Duodenal mucosa (tissue), 2 donors: Measurements from ENCODE around the gene INSYN2B.

ENCODE experiments used
- H3K27ac ChIP-seq: one replicate; pipeline ENCODE4 v1.7.0; 2013; ENCODE audit warnings: low read depth, low read length
- H3K27me3 ChIP-seq, 2 donors: one replicate each; pipeline ENCODE4 v1.7.0; 2013; ENCODE audit warnings: low read length in 2 of 2, control low read depth in 1 of 2; ENCODE audit not compliant: insufficient read depth in 2 of 2, control insufficient read depth in 1 of 2
- H3K36me3 ChIP-seq, 2 donors: one replicate each; pipeline ENCODE4 v1.7.0; 2013; ENCODE audit warnings: low read length in 2 of 2, control low read depth in 1 of 2; ENCODE audit not compliant: insufficient read depth in 2 of 2, control insufficient read depth in 1 of 2
- H3K4me1 ChIP-seq, 2 donors: one replicate each; pipeline ENCODE4 v1.7.0; 2013; ENCODE audit warnings: low read length in 2 of 2, control low read depth in 1 of 2; ENCODE audit not compliant: insufficient read depth in 2 of 2, control insufficient read depth in 1 of 2
- H3K4me3 ChIP-seq, 2 donors: one replicate each; pipeline ENCODE4 v1.7.0; 2013; ENCODE audit warnings: low read length in 2 of 2, low read depth in 1 of 2
- H3K9ac ChIP-seq, 2 donors: one replicate each; pipeline ENCODE4 v1.7.0; 2013; ENCODE audit warnings: low read length in 2 of 2, low read depth in 1 of 2
- H3K9me3 ChIP-seq, 2 donors: one replicate each; pipeline ENCODE4 v1.7.0; 2013; ENCODE audit warnings: low read length in 2 of 2, control low read depth in 1 of 2; ENCODE audit not compliant: control insufficient read depth in 1 of 2

INSYN2B gene

DNA sequence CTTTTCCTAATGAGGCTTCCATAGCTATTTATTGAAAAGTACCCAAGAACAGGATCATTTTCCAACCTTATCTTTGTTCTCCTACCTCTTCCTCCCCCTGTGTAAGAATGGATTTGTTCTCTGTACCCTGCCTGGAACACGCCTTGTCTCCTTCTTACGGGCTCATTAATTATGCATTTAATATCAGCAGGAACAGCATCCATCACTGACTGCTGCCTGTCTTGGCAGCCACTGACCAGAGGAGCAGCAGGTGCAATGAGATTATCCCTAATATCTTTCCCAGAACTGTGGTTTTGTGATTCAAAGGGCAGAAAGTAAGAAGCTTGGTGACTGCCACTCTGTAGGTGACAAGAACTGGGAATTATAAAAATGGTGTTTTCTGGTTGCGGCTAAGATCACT lies 19.3 kb upstream of the INSYN2B start:
- Histone ChIP-seq H3K4me3 (no peak overlapping the region), H3K9ac (no peak overlapping the region), H3K36me3 (no peaks in the 10 kb centered on the region), H3K27me3 (no peaks in the 10 kb centered on the region), H3K27ac (no peak overlapping the region), H3K4me1 (no peaks in the 10 kb centered on the region), H3K9me3 (no peaks in the 10 kb centered on the region)

- no peaks in the 10 kb centered on the region for H3K9me3 ChIP-seq
- H3K36me3 ChIP-seq: no peaks in the 10 kb centered on the region
- H3K4me1 ChIP-seq: no peaks in the 10 kb centered on the region
- no peak overlapping the region for H3K27ac ChIP-seq
- no peak overlapping the region for H3K4me3 ChIP-seq
- H3K27me3 ChIP-seq: no peaks in the 10 kb centered on the region
- H3K9ac ChIP-seq: no peak overlapping the region
Measured at GRCh38 chr5:169997798-169998197, 17.5 kb upstream of the INSYN2B start.

GRCh38 chr5:169993485-169993790 lies 13.1 kb upstream of the INSYN2B start:
- H3K4me3 ChIP-seq: no peak overlapping the region
- H3K27ac ChIP-seq: no peak overlapping the region
- H3K27me3 ChIP-seq: no peaks in the 10 kb centered on the region
- H3K9ac ChIP-seq: no peak overlapping the region
- no peaks in the 10 kb centered on the region for H3K36me3 ChIP-seq
- H3K4me1 ChIP-seq: no peaks in the 10 kb centered on the region
- H3K9me3 ChIP-seq: no peaks in the 10 kb centered on the region

DNA sequence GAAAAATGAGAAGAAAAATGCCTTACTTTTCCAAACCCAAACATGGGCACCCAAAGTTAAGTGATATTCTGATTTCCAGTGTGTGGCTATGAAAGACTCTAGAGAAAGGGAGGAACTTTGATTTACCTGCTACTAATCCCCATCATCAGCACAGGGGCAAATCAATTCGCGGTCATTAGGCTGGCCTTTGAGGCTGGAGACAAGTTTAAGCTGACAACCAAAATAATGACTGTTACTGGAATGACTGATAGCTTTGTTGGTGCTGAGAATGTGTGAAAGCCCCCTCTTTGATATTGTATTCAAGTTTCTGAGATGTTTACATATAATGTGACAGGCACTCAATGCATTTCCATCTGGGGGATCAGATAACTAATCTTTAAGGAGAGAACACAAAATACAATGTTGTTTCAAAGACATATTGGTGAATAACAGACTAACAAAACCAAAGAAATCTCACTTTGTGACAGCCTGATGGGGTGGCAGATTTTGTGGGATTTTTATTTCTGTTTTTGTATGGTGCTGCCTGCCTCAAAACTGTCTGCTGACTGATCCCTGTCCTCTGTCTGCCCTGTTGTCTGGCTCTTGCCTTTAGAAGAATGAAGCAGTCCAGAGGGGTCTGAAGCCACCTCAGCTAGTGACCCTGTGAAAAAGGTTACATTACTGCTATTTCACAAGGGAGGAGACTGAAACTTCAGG lies 12.6 kb upstream of the INSYN2B start:
- no peaks in the 10 kb centered on the region for H3K27me3 ChIP-seq
- H3K27ac ChIP-seq: no peak overlapping the region
- H3K9ac ChIP-seq: no peak overlapping the region
- H3K4me3 ChIP-seq: no peak overlapping the region
- H3K36me3 ChIP-seq: no peaks in the 10 kb centered on the region
- H3K9me3 ChIP-seq: no peaks in the 10 kb centered on the region
- no peaks in the 10 kb centered on the region for H3K4me1 ChIP-seq

DNA sequence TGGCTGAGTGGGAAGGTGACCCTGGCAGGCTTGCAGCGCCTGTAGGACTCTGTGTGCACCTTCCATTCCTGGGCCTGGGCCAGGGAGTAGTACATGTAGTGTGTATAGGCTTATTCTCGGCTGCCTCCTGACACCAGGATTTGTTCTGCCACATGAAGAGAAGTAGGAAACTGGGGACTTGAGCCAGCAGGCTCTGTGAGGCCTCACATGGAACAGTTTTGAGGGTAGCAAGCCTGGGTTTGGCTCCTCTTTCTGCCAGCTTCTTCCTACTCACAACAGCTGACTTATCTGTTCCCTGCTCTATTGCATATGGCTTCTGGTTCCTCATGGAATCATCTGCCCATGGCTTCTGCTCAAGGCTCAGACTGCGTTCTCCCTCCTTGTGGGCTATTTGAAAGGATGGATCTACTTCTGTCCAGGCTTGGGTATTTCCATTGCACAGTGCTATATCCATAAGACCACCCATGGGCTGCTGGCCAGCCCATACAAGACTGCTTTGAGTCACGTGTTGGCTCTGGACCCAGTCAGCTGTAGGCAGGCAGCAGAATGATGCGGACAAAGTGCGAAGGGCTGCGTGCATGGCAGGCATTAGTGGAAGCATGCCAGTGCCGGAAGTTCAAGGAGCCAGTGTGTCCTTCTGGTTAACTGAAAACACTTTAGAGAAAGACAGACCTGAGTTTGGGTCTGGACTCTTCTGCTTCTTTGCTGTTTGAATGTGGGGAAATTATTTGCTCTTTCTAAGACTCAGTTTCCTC lies 11.0 kb upstream of the INSYN2B start:
- no peaks in the 10 kb centered on the region for H3K27me3 ChIP-seq
- H3K9me3 ChIP-seq: no peaks in the 10 kb centered on the region
- no peak overlapping the region for H3K9ac ChIP-seq
- no peak overlapping the region for H3K27ac ChIP-seq
- no peaks in the 10 kb centered on the region for H3K4me1 ChIP-seq
- H3K36me3 ChIP-seq: peaks cover 0 to 6% of the 10 kb centered on the region in 2 donors
- H3K4me3 ChIP-seq: no peak overlapping the region

DNA sequence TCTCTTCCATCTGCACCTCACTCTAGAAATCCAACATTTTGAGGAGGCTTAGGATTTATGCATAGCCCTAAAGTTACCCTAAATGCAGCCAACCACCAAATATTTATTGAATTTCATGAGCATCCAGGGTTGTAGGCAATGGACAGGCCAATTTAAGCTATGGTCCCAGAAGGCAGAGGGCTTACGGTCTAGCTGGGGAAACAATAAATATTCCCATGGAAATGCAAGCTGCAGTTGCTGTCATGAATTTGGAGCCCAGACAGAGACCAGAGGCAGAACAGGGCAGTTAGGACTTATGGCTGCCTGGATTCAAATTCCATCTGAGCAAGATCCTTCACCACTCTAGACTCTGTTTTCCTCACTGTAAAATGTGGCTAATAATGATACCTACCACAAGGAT lies 9.1 kb upstream of the INSYN2B start:
- Histone ChIP-seq H3K9ac (no peak overlapping the region), H3K36me3 (peaks cover 0 to 6% of the 10 kb centered on the region in 2 donors), H3K4me3 (no peak overlapping the region), H3K27me3 (no peaks in the 10 kb centered on the region), H3K9me3 (no peaks in the 10 kb centered on the region), H3K4me1 (no peaks in the 10 kb centered on the region), H3K27ac (no peak overlapping the region)

- H3K4me1 ChIP-seq: no peaks in the 10 kb centered on the region
- H3K27ac ChIP-seq: no peak overlapping the region
- H3K4me3 ChIP-seq: no peak overlapping the region
- H3K36me3 ChIP-seq: peaks cover 0 to 6% of the 10 kb centered on the region in 2 donors
- H3K27me3 ChIP-seq: no peaks in the 10 kb centered on the region
- no peak overlapping the region for H3K9ac ChIP-seq
- H3K9me3 ChIP-seq: no peaks in the 10 kb centered on the region
Measured at GRCh38 chr5:169988947-169989346, 8.7 kb upstream of the INSYN2B start.

DNA sequence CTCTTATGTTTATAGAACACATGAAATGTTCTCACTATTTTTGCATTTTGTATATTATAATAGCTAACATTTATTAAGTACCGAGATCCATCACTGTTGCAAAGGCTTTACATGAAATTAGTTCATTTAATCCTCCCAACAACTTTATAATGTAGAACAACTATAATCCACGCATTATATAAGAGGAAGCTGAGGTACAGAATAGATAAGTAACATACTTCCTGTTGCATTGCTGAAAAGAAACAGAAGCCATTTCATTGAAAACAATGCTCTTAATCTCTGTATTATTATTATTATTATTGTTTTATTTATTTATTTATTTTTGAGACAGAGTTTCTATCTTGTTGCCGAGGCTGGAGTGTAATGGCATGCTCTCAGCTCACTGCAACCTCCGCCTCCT lies 7.9 kb upstream of the INSYN2B start:
- Histone ChIP-seq H3K9ac (no peak overlapping the region), H3K27me3 (no peaks in the 10 kb centered on the region), H3K27ac (no peak overlapping the region)

GRCh38 chr5:169979871-169980270 lies 424 bp downstream of the INSYN2B start:
- H3K27ac ChIP-seq: no peak overlapping the region
- H3K9ac ChIP-seq: no peak overlapping the region
- H3K27me3 ChIP-seq: no peaks in the 10 kb centered on the region
- no peak overlapping the region for H3K4me3 ChIP-seq
- peaks cover 0 to 7% of the 10 kb centered on the region in 2 donors for H3K36me3 ChIP-seq
- H3K4me1 ChIP-seq: peaks cover 0 to 4% of the 10 kb centered on the region in 2 donors
- no peaks in the 10 kb centered on the region for H3K9me3 ChIP-seq

More for the DNA sequence above, 7.9 kb upstream of the INSYN2B start:
- Histone ChIP-seq H3K4me3 (no peak overlapping the region), H3K9me3 (no peaks in the 10 kb centered on the region), H3K4me1 (no peaks in the 10 kb centered on the region), H3K36me3 (peaks cover 0 to 10% of the 10 kb centered on the region in 2 donors)

- Histone ChIP-seq H3K4me1 (peaks cover 0 to 4% of the 10 kb centered on the region in 2 donors), H3K4me3 (no peak overlapping the region), H3K27me3 (no peaks in the 10 kb centered on the region), H3K9ac (no peak overlapping the region), H3K27ac (no peak overlapping the region), H3K9me3 (no peaks in the 10 kb centered on the region), H3K36me3 (peaks cover 0 to 6% of the 10 kb centered on the region in 2 donors)
Measured at GRCh38 chr5:169978714-169979113, 1.6 kb downstream of the INSYN2B start.
